Stimulated activated CD4-positive, alpha-beta T cell treated with anti-CD3 and anti-CD28 coated beads, TNF-alpha, amount 100 ng/mL, for 24 hours (primary cell): ENCODE measurements around the gene DLGAP1.

Source experiments
- DNase-seq, 3 experiments: peaks; one replicate each; pipeline ENCODE4 v3.0.0-alpha.2; 2020; ENCODE audit warnings: low read depth in 3 of 3

The DLGAP1 gene

GRCh38 chr18:3816610-3817363 lies 638.3 kb downstream of the DLGAP1 start:
- no peak for DNase-seq

- no peak for DNase-seq
These were observed 639.1 kb downstream of the DLGAP1 start for GRCh38 chr18:3815991-3816390.

GRCh38 chr18:3814816-3815215 lies 640.3 kb downstream of the DLGAP1 start:
- DNase-seq = no peak

GRCh38 chr18:3810296-3810695 lies 644.8 kb downstream of the DLGAP1 start:
- DNase-seq = no peak

GRCh38 chr18:3808985-3809780 lies 645.9 kb downstream of the DLGAP1 start:
- DNase-seq = no peak

- DNase-seq = no peak
These were observed 648.5 kb downstream of the DLGAP1 start for GRCh38 chr18:3806656-3807055.

- no peak for DNase-seq
These were observed 650.8 kb downstream of the DLGAP1 start for GRCh38 chr18:3804336-3804735.

- no peak for DNase-seq
These were observed 651.8 kb downstream of the DLGAP1 start for GRCh38 chr18:3803350-3803749.

- DNase-seq = no peak
These were observed 655.6 kb downstream of the DLGAP1 start for GRCh38 chr18:3799515-3799914.

- no peak for DNase-seq
These were observed 657.1 kb downstream of the DLGAP1 start for GRCh38 chr18:3798032-3798431.

- no peak for DNase-seq
These were observed 658.7 kb downstream of the DLGAP1 start for GRCh38 chr18:3796434-3796833.

- DNase-seq = no peak
These were observed 660.4 kb downstream of the DLGAP1 start for GRCh38 chr18:3794537-3795348.

GRCh38 chr18:3793545-3793944 lies 661.6 kb downstream of the DLGAP1 start:
- no peak for DNase-seq

GRCh38 chr18:3793111-3793510 lies 662.0 kb downstream of the DLGAP1 start:
- DNase-seq = no peak

- no peak for DNase-seq
These were observed 662.4 kb downstream of the DLGAP1 start for GRCh38 chr18:3792711-3793110.

- no peak for DNase-seq
These were observed 663.9 kb downstream of the DLGAP1 start for GRCh38 chr18:3791238-3791637.

- DNase-seq = no peak
These were observed 664.4 kb downstream of the DLGAP1 start for GRCh38 chr18:3790703-3791102.

GRCh38 chr18:3789525-3789924 lies 665.6 kb downstream of the DLGAP1 start:
- DNase-seq = no peak

- DNase-seq = no peak
These were observed 670.2 kb downstream of the DLGAP1 start for GRCh38 chr18:3784949-3785348.

GRCh38 chr18:3782901-3783300 lies 672.2 kb downstream of the DLGAP1 start:
- DNase-seq = no peak

GRCh38 chr18:3777719-3778118 lies 677.4 kb downstream of the DLGAP1 start:
- no peak for DNase-seq

- no peak for DNase-seq
These were observed 678.0 kb downstream of the DLGAP1 start for GRCh38 chr18:3777122-3777521.
